Measurements from ENCODE around the gene LPCAT2. TPM values are rescaled to one million over a fixed set of nuclear protein-coding genes. Genes with fewer than 3 reads are reported as not detected.
A peak's percentile ranks its signal among the peaks of the same experiment; 100 is the strongest.

Gene LPCAT2
- polyA plus RNA-seq, 3 donors = 28.5 to 49.7 (median 47.1) TPM

- Histone ChIP-seq H3K79me2 (ENCODE audit: insufficient read depth, low read length) (no peaks in the 10 kb centered on the region), H3K9me3 (replicated peaks in 1 of 2; ENCODE audit: control insufficient read depth in 1 of 2, insufficient read depth in 1 of 2, low read length in 2 of 2) (no peaks in the 10 kb centered on the region), H3K4me2 (replicated peaks; ENCODE audit: extremely low read depth, low read length, poor library complexity, severe bottlenecking) (no peak overlapping the region), H3K27me3 (ENCODE audit: control insufficient read depth in 2 of 2, insufficient read depth in 2 of 2, low read length in 2 of 2) (no peaks in the 10 kb centered on the region), H3K27ac (ENCODE audit: low read depth in 1 of 2, low read length in 2 of 2) (no peak overlapping the region), H3K36me3 (replicated peaks in 1 of 2; ENCODE audit: control insufficient read depth in 1 of 2, insufficient read depth in 2 of 2, low read length in 2 of 2) (no peaks in the 10 kb centered on the region), H2AFZ (ENCODE audit: insufficient read depth, low read depth, low read length, poor library complexity, severe bottlenecking) (no peak overlapping the region), H3K4me1 (ENCODE audit: control insufficient read depth in 1 of 2, insufficient read depth in 2 of 2, low read length in 2 of 2) (peaks cover 0 to 7% of the 10 kb centered on the region in 2 donors), H4K20me1 (ENCODE audit: insufficient read depth, low read length) (no peaks in the 10 kb centered on the region), H3K4me3 (replicated peaks in 1 of 3; ENCODE audit: low read depth in 2 of 3, low read length in 3 of 3) (no peak overlapping the region), H3K9ac (ENCODE audit: insufficient read depth, low read length, poor library complexity, severe bottlenecking) (no peak overlapping the region)
- H3K4me1 Mint-ChIP-seq = no peaks in the 10 kb centered on the region
- intact Hi-C loops (cut with micrococcal nuclease) = no loop called here
- H3K27ac Mint-ChIP-seq = no peak overlapping the region
- H3K27me3 Mint-ChIP-seq (ENCODE audit: low read depth in 3 of 3) = peaks cover 0 to 2% (median 0%) of the 10 kb centered on the region in 3 donors
- no peaks in the 10 kb centered on the region for H3K36me3 Mint-ChIP-seq
- no peak for TF ChIP-seq CTCF (IDR thresholded peaks at IDR 0.05)
- DNase-seq = no peak
- no peak overlapping the region for H3K4me3 Mint-ChIP-seq
- H3K9me3 Mint-ChIP-seq = peaks cover 0 to 9% (median 6%) of the 10 kb centered on the region in 7 donors
Measured at GRCh38 chr16:55621771-55622170, 112.9 kb downstream of the LPCAT2 start.

GRCh38 chr16:55622272-55622671 is 113.4 kb downstream of the LPCAT2 start:
- no peak overlapping the region for H3K27ac ChIP-seq (ENCODE audit: low read depth in 1 of 2, low read length in 2 of 2)
- H3K27ac Mint-ChIP-seq = no peak overlapping the region
- intact Hi-C loops (cut with micrococcal nuclease) = no loop called here
- no peaks in the 10 kb centered on the region for H3K79me2 ChIP-seq (ENCODE audit: insufficient read depth, low read length)
- H3K27me3 Mint-ChIP-seq (ENCODE audit: low read depth in 3 of 3) = peaks cover 0 to 2% (median 0%) of the 10 kb centered on the region in 3 donors
- no peaks in the 10 kb centered on the region for H3K9me3 ChIP-seq (replicated peaks in 1 of 2; ENCODE audit: control insufficient read depth in 1 of 2, insufficient read depth in 1 of 2, low read length in 2 of 2)
- no peaks in the 10 kb centered on the region for H3K27me3 ChIP-seq (ENCODE audit: control insufficient read depth in 2 of 2, insufficient read depth in 2 of 2, low read length in 2 of 2)
- no peaks in the 10 kb centered on the region for H3K36me3 ChIP-seq (replicated peaks in 1 of 2; ENCODE audit: control insufficient read depth in 1 of 2, insufficient read depth in 2 of 2, low read length in 2 of 2)
- H2AFZ ChIP-seq (ENCODE audit: insufficient read depth, low read depth, low read length, poor library complexity, severe bottlenecking) = no peak overlapping the region
- no peaks in the 10 kb centered on the region for H4K20me1 ChIP-seq (ENCODE audit: insufficient read depth, low read length)
- H3K4me1 Mint-ChIP-seq = no peaks in the 10 kb centered on the region
- H3K9me3 Mint-ChIP-seq = peaks cover 0 to 6% (median 3%) of the 10 kb centered on the region in 7 donors
- no peak overlapping the region for H3K4me3 Mint-ChIP-seq
- no peak overlapping the region for H3K9ac ChIP-seq (ENCODE audit: insufficient read depth, low read length, poor library complexity, severe bottlenecking)
- no peak overlapping the region for H3K4me3 ChIP-seq (replicated peaks in 1 of 3; ENCODE audit: low read depth in 2 of 3, low read length in 3 of 3)
- H3K4me2 ChIP-seq (replicated peaks; ENCODE audit: extremely low read depth, low read length, poor library complexity, severe bottlenecking) = no peak overlapping the region
- no peaks in the 10 kb centered on the region for H3K36me3 Mint-ChIP-seq
- peaks cover 0 to 7% of the 10 kb centered on the region in 2 donors for H3K4me1 ChIP-seq (ENCODE audit: control insufficient read depth in 1 of 2, insufficient read depth in 2 of 2, low read length in 2 of 2)
- WGBS (ENCODE audit: insufficient coverage) = no CpG with 5 or more reads among the region's 3 CpGs
- TF ChIP-seq CTCF (IDR thresholded peaks at IDR 0.05) = no peak
- DNase-seq = peak in 2 of 3 donors; percentile 13 to 35
